ENCODE data around the gene COL4A3.

GRCh38 chr2:227234429-227234828 lies 70.0 kb downstream of the COL4A3 start:
- TF ChIP-seq CTCF (IDR thresholded peaks at IDR 0.05) (no peak), POLR2A (IDR thresholded peaks at IDR 0.05) (no peak)

Data from thyroid gland (tissue), 4 donors.